Placental pericyte (primary cell): Measurements from ENCODE around the gene MAOB. TPM values are rescaled to one million over a fixed set of nuclear protein-coding genes. Genes with fewer than 3 reads are reported as not detected.

ENCODE experiments used
- total RNA-seq: library from RNA; depleted of rRNA; stranded (reverse); fragments of >200 nt; gene quantifications from 2 replicates; pipeline ENCODE4 v1.2.3, GENCODE V29; 2012

Gene MAOB
- total RNA-seq = under 0.01 TPM in 1 of 2 replicates, not detected in the other

DNA sequence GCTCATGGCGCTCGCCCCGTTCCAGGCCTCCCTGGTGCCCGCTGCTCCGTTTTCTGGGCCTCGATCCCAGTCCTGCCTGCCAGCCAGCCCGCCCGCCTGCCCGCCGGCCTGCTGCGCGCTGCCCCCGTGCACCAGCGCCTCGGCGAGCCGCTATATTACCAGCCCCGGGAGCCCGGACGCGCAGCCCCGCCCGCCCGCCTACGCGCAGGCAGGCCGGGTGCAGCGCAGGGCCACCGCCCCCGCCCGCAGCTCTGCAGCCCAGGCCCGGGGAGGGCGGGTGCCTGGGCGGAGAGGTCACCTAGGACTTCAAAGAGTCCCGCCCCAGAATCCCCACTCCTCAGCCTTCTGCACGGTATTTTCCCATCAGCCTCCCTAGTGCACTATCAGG, at the start of gene MAOB:
MAOB (minus strand) TSS at position 157 of the 388 bp plus-strand sequence; CDS start at position 6, 151 bp downstream.

Other genes with a start within 250 kb of the MAOB start
- gene MAOA, start 226.2 kb downstream of the MAOB start, total RNA-seq = 0.44 and 1.0 TPM in 2 replicates
- gene NDP, start 90.9 kb upstream of the MAOB start, total RNA-seq = 0.86 TPM in 1 of 2 replicates, not detected in the other